Peyer's patch (tissue), 4 donors: ENCODE measurements around the gene ACP6. TPM values are rescaled to one million over a fixed set of nuclear protein-coding genes. Genes with fewer than 3 reads are reported as not detected.
A peak's percentile ranks its signal among the peaks of the same experiment; 100 is the strongest.

ENCODE experiments used
- DNase-seq, 3 donors: peaks; one replicate each; pipeline ENCODE4 v3.0.0-alpha.2; 2017 to 2019
- H3K27ac ChIP-seq, 4 donors: fragments of 200-600 bp; sonication (generic); one replicate each; pipeline ENCODE4 v1.5.1; 2016 to 2019
- H3K27me3 ChIP-seq, 2 donors: fragments of 200-600 bp; sonication (generic); one replicate each; pipeline ENCODE4 v1.5.1; 2019
- H3K36me3 ChIP-seq, 3 donors: fragments of 200-600 bp; sonication (generic); one replicate each; pipeline ENCODE4 v1.5.1; 2016 to 2019
- H3K4me1 ChIP-seq, 4 donors: fragments of 200-600 bp; sonication (generic); one replicate each; pipeline ENCODE4 v1.5.1; 2016 to 2019
- H3K4me3 ChIP-seq, 4 donors: fragments of 200-600 bp; sonication (generic); 1 replicate in 3 of 4; 2 replicates in 1 of 4; pipeline ENCODE4 v1.5.1; 2016 to 2019; ENCODE audit warnings: mild to moderate bottlenecking in 1 of 4
- H3K9me3 ChIP-seq, 4 donors: fragments of 200-600 bp; sonication (generic); one replicate each; pipeline ENCODE4 v1.5.1; 2016 to 2019; ENCODE audit warnings: mild to moderate bottlenecking in 1 of 4
- CTCF ChIP-seq, 6 experiments: fragments of 450-650 bp in 4 of 6; fragments of 200-600 bp in 2 of 6; sonication (generic) in 1 of 6; IDR thresholded peaks; one replicate each; pipeline ENCODE4 v1.5.1; 2017 to 2019; ENCODE audit warnings: antibody characterized with exemption in 6 of 6, mild to moderate bottlenecking in 3 of 6, moderate library complexity in 1 of 6
- POLR2A ChIP-seq, 2 donors: fragments of 450-650 bp; IDR thresholded peaks; one replicate each; pipeline ENCODE4 v1.5.1; 2017; ENCODE audit warnings: antibody characterized with exemption in 2 of 2, mild to moderate bottlenecking in 2 of 2, moderate library complexity in 2 of 2
- total RNA-seq, 4 donors: library from RNA; depleted of rRNA; stranded (reverse); fragments of >200 nt; gene quantifications; one replicate each; pipeline ENCODE4 v1.1.0, GENCODE V29; 2016

ACP6 gene
- total RNA-seq, 4 donors from 2014 or later: 12.3 to 33.0 (median 18.8) TPM

GRCh38 chr1:147647796-147648633 lies 22.3 kb downstream of the ACP6 start:
- Histone ChIP-seq H3K4me1 (no peaks in the 10 kb centered on the region), H3K4me3 (peak overlapping the region in 1 of 4 donors; percentile 8), H3K27ac (peak overlapping the region in 3 of 4 donors; percentile 25 to 66 (median 38)), H3K27me3 (no peaks in the 10 kb centered on the region), H3K36me3 (peaks cover 0 to 40% (median 0%) of the 10 kb centered on the region in 3 donors), H3K9me3 (no peaks in the 10 kb centered on the region)
- TF ChIP-seq POLR2A (IDR thresholded peaks at IDR 0.05): no peak
- no peak for TF ChIP-seq CTCF (IDR thresholded peaks at IDR 0.05)
- DNase-seq: peak in 2 of 3 donors; percentile 28 to 74

- TF ChIP-seq CTCF (IDR thresholded peaks at IDR 0.05) (no peak), POLR2A (IDR thresholded peaks at IDR 0.05) (no peak)
Observed at GRCh38 chr1:147643974-147644373, 26.4 kb downstream of the ACP6 start.

GRCh38 chr1:147641695-147642592 lies 28.4 kb downstream of the ACP6 start:
- no peak overlapping the region for H3K4me3 ChIP-seq
- H3K4me1 ChIP-seq: no peaks in the 10 kb centered on the region
- DNase-seq: peak in 2 of 3 donors; percentile 30 to 78
- H3K9me3 ChIP-seq: no peaks in the 10 kb centered on the region
- H3K36me3 ChIP-seq: peaks cover 0 to 7% (median 0%) of the 10 kb centered on the region in 3 donors
- no peak overlapping the region for H3K27ac ChIP-seq
- no peaks in the 10 kb centered on the region for H3K27me3 ChIP-seq
- TF ChIP-seq POLR2A (IDR thresholded peaks at IDR 0.05) (no peak), CTCF (IDR thresholded peaks at IDR 0.05) (peak; percentile 62 to 82 (median 76))

More at GRCh38 chr1:147643974-147644373, 26.4 kb downstream of the ACP6 start:
- H3K27me3 ChIP-seq: no peaks in the 10 kb centered on the region
- no peak for DNase-seq
- H3K9me3 ChIP-seq: no peaks in the 10 kb centered on the region
- H3K27ac ChIP-seq: no peak overlapping the region
- no peak overlapping the region for H3K4me3 ChIP-seq
- H3K36me3 ChIP-seq: peaks cover 0 to 14% (median 0%) of the 10 kb centered on the region in 3 donors
- no peaks in the 10 kb centered on the region for H3K4me1 ChIP-seq

GRCh38 chr1:147641291-147641690 lies 29.0 kb downstream of the ACP6 start:
- H3K36me3 ChIP-seq: peaks cover 0 to 7% (median 0%) of the 10 kb centered on the region in 3 donors
- no peaks in the 10 kb centered on the region for H3K27me3 ChIP-seq
- H3K27ac ChIP-seq: no peak overlapping the region
- no peak overlapping the region for H3K4me3 ChIP-seq
- no peaks in the 10 kb centered on the region for H3K4me1 ChIP-seq
- no peaks in the 10 kb centered on the region for H3K9me3 ChIP-seq
- TF ChIP-seq CTCF (IDR thresholded peaks at IDR 0.05) (no peak), POLR2A (IDR thresholded peaks at IDR 0.05) (no peak)
- DNase-seq: no peak

GRCh38 chr1:147640553-147641165 lies 29.7 kb downstream of the ACP6 start:
- Histone ChIP-seq H3K27me3 (no peaks in the 10 kb centered on the region), H3K4me3 (no peak overlapping the region), H3K27ac (no peak overlapping the region), H3K4me1 (no peaks in the 10 kb centered on the region), H3K36me3 (peaks cover 0 to 7% (median 0%) of the 10 kb centered on the region in 3 donors), H3K9me3 (no peaks in the 10 kb centered on the region)
- peak; percentile 58 to 87 (median 73) for DNase-seq
- peak; percentile 25 to 86 (median 72) for TF ChIP-seq CTCF (IDR thresholded peaks at IDR 0.05)
- TF ChIP-seq POLR2A (IDR thresholded peaks at IDR 0.05): no peak
